Measurements from ENCODE around the gene PRKAG2. TPM values are rescaled to one million over a fixed set of nuclear protein-coding genes. Genes with fewer than 3 reads are reported as not detected.

The PRKAG2 gene
- polyA plus RNA-seq, 1 of the 3 experiments (the other 2 are of a cell fraction) = 51.6 TPM

- Histone ChIP-seq H3K9me2 (no peaks in the 10 kb centered on the region), H3K27me3 (ENCODE audit: insufficient read depth) (no peaks in the 10 kb centered on the region), H3K4me2 (no peak overlapping the region), H3K79me2 (ENCODE audit: insufficient read depth) (no peaks in the 10 kb centered on the region), H3K9me3 (no peaks in the 10 kb centered on the region), H2AFZ (ENCODE audit: low read depth) (no peak overlapping the region), H3K36me3 (replicated peaks in 1 of 2; ENCODE audit: control insufficient read depth in 1 of 2, insufficient read depth in 2 of 2, low read length in 1 of 2) (no peaks in the 10 kb centered on the region), H3F3A (replicated peaks; ENCODE audit: insufficient read depth) (peaks cover 8% of the 10 kb centered on the region), H3K9ac (no peak overlapping the region), H3K27ac (ENCODE audit: low read depth in 2 of 2, low read length in 1 of 2) (no peak overlapping the region), H3K4me1 (ENCODE audit: control insufficient read depth in 1 of 2, insufficient read depth in 2 of 2, low read depth in 1 of 2, low read length in 1 of 2) (peaks cover 5 to 8% of the 10 kb centered on the region in 2 experiments; a peak in 2 of 4 replicates), H3K4me3 (ENCODE audit: low read depth in 2 of 2, low read length in 1 of 2) (no peak overlapping the region), H4K20me1 (ENCODE audit: insufficient read depth) (no peaks in the 10 kb centered on the region)
- ChIA-PET CTCF (interaction anchor here (0.6 to 10.8 kb wide), 2 partner anchors 7 to 16 kb away, joined by 3 to 100 read pairs; no protein-coding TSS in a partner anchor), POLR2A (interaction anchor here (0.7 kb wide), 1 partner anchor 275 kb away, joined by 3 read pairs; no protein-coding TSS in a partner anchor)
- no peak for TF ChIP-seq TCF12 (IDR thresholded peaks at IDR 0.05)
- TF ChIP-seq EP300 (IDR thresholded peaks at IDR 0.05; ENCODE audit: borderline replicate concordance in 1 of 2, low read depth in 1 of 2, low read length in 1 of 2) = no peak
- no peak for TF ChIP-seq REST (IDR thresholded peaks at IDR 0.05; ENCODE audit: low read depth, low read length)
- no peak for TF ChIP-seq SMC3 (IDR thresholded peaks at IDR 0.05; ENCODE audit: low read depth, low read length)
- TF ChIP-seq YY1 (IDR thresholded peaks at IDR 0.05; ENCODE audit: low read depth) = no peak
- no peak for TF ChIP-seq IRF3 (IDR thresholded peaks at IDR 0.05; ENCODE audit: low read depth, low read length)
- TF ChIP-seq NRF1 (IDR thresholded peaks at IDR 0.05; ENCODE audit: low read depth, low read length) = no peak
- no peak for TF ChIP-seq JUND (IDR thresholded peaks at IDR 0.05)
- no peak for TF ChIP-seq RCOR1 (IDR thresholded peaks at IDR 0.05; ENCODE audit: low read length)
- TF ChIP-seq RFX5 (IDR thresholded peaks at IDR 0.05; ENCODE audit: low read length) = no peak
- TF ChIP-seq TEAD4 (IDR thresholded peaks at IDR 0.05; ENCODE audit: borderline replicate concordance, insufficient read depth) = no peak
- TF ChIP-seq CTCF (IDR thresholded peaks at IDR 0.05) = no peak
- no peak for DNase-seq
- WGBS (ENCODE audit: low lambda C conversion rate) = 96% methylated on average over 7 of the region's 7 CpGs
These were observed 135.3 kb downstream of the PRKAG2 start for GRCh38 chr7:151741585-151741984.
